ENCODE data around the gene FARS2.

The FARS2 gene

DNA sequence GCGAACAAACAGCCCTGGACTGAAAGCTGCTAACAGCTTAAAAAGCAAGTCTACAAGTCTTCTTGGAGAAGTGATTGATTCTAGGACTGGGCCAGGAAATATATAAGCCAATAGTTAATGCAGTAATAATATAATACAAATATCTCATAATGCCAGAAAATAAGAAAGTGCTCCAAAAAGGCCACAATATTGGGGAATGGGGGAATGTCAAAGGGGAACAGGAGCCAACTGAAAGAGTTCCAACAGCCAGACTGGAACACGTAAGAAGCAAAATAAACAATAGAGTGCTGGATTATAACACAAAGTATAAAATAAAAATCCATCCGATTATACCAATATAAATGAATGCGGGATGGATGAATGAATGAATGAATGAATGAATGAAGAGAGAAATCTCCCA is 449.6 kb downstream of the FARS2 start:
- DNase-seq = no peak

GRCh38 chr6:5712349-5713215 is 451.3 kb downstream of the FARS2 start:
- no peak for DNase-seq

GRCh38 chr6:5713519-5713918 is 452.2 kb downstream of the FARS2 start:
- no peak for DNase-seq

GRCh38 chr6:5718231-5718947 is 457.1 kb downstream of the FARS2 start:
- DNase-seq = no peak

DNA sequence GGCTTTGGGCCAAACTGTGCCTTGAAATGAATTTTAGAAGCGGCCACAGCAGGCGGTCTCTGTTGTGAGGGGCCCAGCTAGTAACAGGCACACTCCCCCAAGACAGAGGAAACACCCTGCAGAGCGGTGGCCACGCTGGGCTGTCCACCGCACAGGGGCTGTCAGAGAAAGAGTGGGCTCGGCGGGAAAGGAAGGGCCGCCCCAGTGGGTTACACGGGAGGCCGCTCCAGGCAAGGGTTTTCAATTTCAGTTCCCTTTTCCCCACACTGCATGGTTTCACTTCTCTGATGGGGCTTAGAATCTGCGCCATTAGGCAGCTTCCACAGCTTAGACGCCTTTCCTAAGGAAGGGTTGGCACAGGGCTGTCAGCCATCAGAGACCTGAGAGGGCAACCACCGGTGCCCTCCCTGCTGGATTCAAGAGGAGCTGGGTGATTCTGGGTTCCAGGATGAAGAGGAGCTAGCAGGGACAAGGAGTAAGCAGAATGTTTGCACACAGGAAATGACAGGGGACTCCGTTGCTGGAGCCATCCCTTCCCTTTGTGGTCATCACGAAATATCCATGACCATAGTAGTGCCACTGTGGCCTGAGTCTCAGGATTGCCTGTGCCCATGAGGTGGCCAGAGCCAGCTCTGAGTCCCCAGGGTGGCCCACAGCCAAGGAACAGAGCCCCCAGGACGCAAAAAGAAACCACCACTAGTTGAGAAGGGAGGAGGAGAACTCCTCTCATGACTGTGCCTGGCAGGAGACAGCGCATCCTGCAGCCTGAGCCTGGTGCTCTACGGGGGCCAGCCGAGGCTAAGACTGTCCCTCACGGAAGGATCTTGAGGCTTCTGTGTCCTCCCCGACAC is 462.8 kb downstream of the FARS2 start:
- no peak for DNase-seq

GRCh38 chr6:5724911-5725310 is 463.6 kb downstream of the FARS2 start:
- no peak for DNase-seq

DNA sequence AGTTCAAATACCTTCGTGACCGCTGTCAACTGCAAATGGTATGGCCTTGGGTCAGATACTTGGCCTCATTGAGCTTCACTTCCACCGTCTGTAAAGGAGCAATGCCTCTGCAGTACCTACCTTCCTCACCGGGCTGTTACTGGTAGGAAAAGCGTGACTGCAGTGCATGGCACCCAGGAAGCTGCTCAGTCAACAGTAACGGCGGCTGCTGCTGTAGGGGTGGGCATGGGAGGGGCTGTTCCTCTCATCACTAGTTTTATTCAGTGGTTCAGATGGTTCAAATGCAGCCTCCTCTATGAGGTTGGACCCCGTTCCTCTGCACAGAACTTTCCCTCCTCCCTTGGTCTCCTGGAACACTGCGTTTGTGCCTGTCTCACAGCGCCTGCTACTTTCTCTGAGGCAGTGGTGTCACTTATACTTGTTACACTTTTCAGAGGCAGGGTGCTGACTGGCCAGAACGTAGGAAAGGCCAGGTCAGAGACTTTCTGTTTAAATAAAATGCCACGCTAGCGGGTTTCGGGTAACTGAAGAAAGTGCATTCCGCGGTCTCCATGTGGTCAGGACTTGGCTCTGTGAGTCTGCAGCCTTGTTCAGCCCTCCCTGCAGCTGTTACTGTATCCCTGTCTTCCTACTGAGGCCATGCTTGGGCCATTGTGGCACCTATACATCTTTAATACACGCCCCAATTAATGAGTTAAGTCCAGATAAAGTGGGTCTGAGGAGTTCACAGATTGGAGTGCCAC is 465.8 kb downstream of the FARS2 start:
- DNase-seq = no peak

DNA sequence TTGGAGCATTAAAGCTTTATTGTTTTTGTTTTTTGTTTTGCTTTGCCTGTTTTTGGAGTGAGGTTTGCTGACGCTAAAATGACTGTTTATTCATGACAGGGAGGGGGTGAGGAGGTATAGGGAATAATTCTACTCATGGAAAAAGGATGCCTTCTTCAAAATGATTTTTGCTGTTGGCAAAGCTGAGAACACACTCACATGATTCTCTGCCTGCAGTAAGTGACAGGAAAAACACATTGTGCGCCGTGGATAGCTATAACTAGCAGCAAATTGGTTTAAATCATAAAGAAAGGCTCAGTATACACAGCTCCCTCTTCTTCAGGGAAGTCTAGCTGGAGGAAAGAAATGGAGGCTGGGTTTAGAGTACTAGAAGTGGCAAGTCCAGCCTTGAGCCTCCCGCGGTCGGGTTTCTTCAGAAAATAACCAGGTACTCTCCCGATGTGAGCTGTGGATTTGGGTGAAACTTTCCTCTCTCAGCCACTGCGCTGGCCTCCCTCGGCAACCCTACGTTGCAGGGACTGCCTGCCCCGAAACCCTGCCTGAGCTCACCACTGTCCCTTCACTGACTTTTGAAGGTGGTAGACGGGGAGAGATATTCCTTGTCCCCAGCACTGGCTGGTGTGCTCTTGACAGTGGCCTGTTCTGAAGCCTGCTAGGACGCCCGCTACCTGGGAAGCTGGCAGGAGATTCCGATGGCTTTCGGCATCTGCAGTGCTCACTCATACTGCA is 467.2 kb downstream of the FARS2 start:
- no peak for DNase-seq

DNA sequence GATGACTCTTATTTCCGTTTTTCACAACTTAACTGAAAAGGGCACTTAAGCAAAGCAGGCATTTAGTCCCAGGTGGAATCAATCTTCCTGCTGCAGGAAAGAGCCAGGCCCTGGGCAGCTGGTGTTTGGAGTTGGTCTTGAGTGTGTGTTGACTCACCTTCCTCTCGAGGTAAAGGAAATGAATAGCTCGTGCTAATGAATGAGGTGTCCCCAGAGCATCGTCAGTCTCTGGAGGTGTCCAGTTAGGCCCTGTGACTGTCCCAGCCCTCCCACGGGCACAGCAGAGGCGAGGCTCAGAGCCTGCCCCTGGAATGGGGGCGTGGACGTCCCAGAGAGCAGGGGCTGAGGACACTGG is 467.7 kb downstream of the FARS2 start:
- DNase-seq = no peak

GRCh38 chr6:5729813-5730517 is 468.7 kb downstream of the FARS2 start:
- DNase-seq = peak; percentile 12

DNA sequence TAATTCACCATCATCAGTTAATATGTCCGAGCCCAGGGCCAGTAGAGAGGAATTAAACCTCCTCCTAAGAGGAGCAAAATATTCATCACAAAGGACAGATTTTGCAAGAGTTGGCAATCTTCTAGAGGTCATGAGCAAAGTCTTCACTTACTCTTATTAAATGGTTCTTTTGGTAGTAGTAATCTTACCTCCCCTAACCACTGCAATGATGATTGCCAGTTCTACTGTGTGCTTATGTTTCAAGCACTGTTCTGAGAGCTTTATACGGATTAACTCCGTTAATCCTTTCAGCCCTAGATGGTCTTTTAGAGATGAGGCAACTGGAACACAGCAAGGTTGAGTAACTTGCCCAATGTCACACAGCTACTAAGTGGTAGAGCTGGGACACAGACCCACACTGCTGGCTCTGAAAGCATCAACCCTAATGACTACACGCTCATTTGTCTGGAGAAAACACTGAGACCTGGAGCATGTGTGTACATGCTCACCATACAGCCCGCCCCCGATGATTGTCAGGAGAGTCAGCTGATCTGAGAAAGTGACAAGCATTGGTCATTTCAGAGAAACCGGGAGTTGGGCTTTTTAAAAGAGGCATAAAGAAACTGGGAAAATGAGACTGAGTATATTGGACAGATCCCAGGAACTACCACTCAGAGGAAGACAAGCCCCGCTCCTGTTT is 469.4 kb downstream of the FARS2 start:
- no peak for DNase-seq

DNA sequence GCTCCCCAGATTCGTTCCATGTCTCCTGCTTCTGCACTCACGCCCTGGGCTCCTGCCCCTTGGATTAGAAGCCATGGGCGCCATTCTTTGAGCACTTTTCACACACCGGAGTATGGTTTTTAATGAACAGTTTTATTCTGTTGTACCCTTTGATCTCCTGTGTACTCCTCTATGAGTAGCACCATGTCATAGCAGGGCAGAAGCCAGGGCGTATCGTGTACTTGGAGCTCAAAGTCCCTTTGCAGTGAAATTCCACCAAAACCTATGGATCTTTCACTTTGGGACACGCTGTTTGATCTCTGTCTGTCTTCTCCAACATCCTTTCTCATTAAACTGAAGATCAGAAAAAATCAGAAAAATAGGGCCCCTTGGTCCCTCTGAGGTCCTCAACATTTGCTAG is 470.1 kb downstream of the FARS2 start:
- DNase-seq = no peak

- DNase-seq = no peak
Measured at GRCh38 chr6:5732496-5732895, 471.2 kb downstream of the FARS2 start.

DNA sequence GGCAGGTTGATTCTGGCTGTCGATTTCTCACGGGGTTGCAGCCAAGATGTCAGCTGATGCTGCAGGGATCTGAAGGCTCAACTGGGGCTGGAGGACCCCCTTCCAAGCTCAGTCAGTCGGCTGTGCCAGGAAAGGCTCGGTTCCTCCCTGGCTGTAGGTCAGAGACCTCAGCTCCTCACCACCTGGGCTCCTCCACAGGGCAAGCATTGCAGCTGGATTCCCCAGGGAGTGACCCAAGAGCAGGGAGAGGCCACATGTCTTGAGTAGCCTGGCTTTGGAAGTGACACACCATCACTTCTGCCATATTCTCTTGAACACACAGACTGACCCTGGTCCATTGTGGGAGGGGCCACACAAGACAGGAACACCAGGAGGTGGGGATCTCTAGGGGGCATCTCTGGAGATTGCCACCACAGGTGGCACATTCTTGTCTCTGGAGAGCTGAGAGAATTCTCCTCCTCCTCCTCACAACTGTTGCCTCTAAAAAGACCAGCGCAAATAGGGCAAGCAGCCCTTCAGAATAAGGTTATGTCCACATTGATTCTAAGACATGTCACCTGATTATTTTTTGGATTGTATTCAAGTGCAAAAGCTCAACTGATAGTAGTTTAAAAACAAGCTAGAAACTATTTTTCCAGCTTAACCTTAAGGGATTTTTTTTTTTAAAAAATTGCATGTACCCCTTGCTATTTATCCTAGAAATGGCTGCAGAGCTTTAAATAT is 474.9 kb downstream of the FARS2 start:
- DNase-seq = no peak

DNA sequence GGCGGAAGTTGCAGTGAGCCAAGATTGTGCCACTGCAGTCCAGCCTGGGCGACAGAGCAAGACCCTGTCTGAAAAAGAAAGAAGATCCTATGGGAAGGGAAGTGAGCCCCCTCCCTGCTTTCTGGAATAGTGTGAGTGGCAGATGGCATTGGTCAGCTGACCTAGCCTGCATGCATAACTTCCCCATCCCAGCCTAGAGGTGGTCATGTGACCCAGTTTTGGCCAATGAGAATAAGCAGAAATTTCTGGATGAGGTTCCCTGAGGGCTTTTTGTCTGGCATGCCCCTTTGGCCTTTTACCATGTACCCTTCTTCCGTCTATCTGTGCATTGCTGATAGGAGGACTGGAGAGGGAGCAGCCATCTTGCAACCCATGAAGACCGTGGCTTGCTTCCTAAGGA is 476.1 kb downstream of the FARS2 start:
- no peak for DNase-seq

DNA sequence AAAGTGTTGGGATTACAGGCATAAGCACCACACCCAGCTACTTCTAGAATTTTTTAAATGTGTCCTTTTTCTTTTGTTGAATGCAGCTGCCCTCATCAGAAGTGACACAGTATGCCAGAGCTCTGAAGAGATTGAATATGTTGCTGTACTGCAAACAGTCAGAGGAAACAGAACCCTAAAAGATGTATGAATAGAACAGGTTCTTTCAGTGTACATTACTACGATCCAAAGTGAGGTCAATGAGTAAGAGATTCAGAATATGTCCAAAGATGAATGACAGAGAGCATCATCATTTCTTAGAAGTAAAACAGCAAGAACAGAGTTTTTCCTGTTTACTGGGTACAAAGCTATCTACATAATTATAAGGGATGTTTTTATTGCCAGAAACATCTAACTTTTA is 476.9 kb downstream of the FARS2 start:
- DNase-seq = no peak

DNA sequence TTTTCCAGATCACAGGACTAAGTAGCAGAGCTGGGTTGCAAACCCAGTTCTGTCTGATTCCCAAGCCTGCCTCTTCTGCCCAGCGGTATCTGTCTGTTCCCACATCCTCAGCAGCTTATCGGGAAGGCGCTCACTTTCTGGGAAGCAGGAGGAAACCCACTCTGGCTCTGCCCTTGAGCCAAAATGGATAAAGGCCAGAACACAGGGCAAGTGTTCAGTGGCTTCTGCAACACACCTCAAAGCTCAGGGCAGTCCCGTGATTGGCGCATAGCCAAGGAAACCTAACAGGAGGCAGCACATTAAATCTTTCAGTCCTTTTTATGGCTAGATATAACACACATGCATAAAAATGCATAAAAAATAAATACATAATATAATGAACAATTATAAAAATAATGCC is 483.2 kb downstream of the FARS2 start:
- DNase-seq = no peak

DNA sequence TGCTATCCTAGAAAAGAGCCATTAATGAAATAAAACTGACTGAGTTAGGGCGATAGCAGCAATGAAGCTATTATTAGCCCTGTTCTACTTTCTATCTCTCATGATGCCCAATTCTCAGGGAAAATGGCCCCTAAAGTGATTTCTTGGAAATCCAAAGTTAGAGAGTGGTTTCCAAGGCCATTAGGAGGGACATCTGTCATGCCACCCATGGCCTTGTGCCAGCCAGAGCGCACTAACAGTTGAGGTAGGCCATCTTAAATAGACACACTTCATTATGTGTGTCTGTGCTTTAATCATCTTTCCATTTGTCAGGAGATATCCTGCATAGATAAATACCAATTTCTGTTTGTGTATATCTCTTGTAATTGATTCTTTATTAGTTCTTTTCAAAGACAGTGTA is 483.8 kb downstream of the FARS2 start:
- DNase-seq = no peak

GRCh38 chr6:5746053-5746758 is 484.9 kb downstream of the FARS2 start:
- DNase-seq = no peak

- DNase-seq = no peak
Measured at GRCh38 chr6:5746759-5747130, 485.4 kb downstream of the FARS2 start.
